Aorta (tissue), 5 donors: ENCODE measurements around the gene LSM11. TPM values are rescaled to one million over a fixed set of nuclear protein-coding genes. Genes with fewer than 3 reads are reported as not detected.
"Not testable (repeated sequence)": the region's sequence is repeated elsewhere in the genome, so short reads cannot be mapped to it uniquely, and the experiment has no call there.

Source experiments
- ATAC-seq: fragments of 200-7000 bp; cut with Tn5 transposase; one replicate; pipeline ENCODE4 v1.9.1; 2022; ENCODE audit warnings: moderate library complexity; ENCODE audit not compliant: low FRiP score
- DNase-seq, 2 donors: peaks; one replicate each; pipeline ENCODE4 v3.0.0-alpha.2; 2020
- H3K27ac ChIP-seq, 2 donors: one replicate each; pipeline ENCODE4 v1.5.1; 2013; ENCODE audit warnings: low read length in 2 of 2, mild to moderate bottlenecking in 2 of 2, moderate library complexity in 2 of 2, control low read depth in 1 of 2, inconsistent platforms in 1 of 2, low read depth in 1 of 2
- H3K27me3 ChIP-seq, 2 donors: one replicate each; pipeline ENCODE4 v1.6.1; 2013; ENCODE audit warnings: control low read depth in 1 of 2, low read length in 1 of 2, mild to moderate bottlenecking in 1 of 2, moderate library complexity in 1 of 2; ENCODE audit not compliant: insufficient read depth in 2 of 2, control insufficient read depth in 1 of 2
- H3K36me3 ChIP-seq, 2 donors: one replicate each; pipeline ENCODE4 v1.6.1; 2013; ENCODE audit warnings: control low read depth in 1 of 2, low read length in 1 of 2, mild to moderate bottlenecking in 1 of 2; ENCODE audit not compliant: insufficient read depth in 2 of 2, control insufficient read depth in 1 of 2
- H3K4me1 ChIP-seq, 2 donors: one replicate each; pipeline ENCODE4 v1.6.1; 2013; ENCODE audit warnings: low read length in 2 of 2, control low read depth in 1 of 2, mild to moderate bottlenecking in 1 of 2, moderate library complexity in 1 of 2; ENCODE audit not compliant: insufficient read depth in 2 of 2, control insufficient read depth in 1 of 2
- H3K4me3 ChIP-seq, 2 donors: one replicate each; pipeline ENCODE4 v1.5.1; 2013; ENCODE audit warnings: low read length in 2 of 2, control low read depth in 1 of 2, mild to moderate bottlenecking in 1 of 2
- H3K9me3 ChIP-seq: one replicate; pipeline ENCODE4 v1.6.1; 2013; ENCODE audit warnings: mild to moderate bottlenecking, low read length; ENCODE audit not compliant: control insufficient read depth
- WGBS, 2 donors: extraction: QIAGEN DNeasy Blood & Tissue Kit; methylation state at CpG; one replicate each; pipeline ENCODE4 v1.1.7; 2013; 5-methylcytosine and 5-hydroxymethylcytosine counted together
- intact Hi-C, 2 donors: fragments of 100-400 bp; cut with DNase I; formaldehyde crosslinking; loops; one replicate each; pipeline versions ENCODE4 v1.14.2 to v1.15.0; 2022
- long read RNA-seq, 2 donors: library from polyadenylated mRNA; unstranded; transcript quantifications; one replicate each; pipeline ENCODE4 v2.0.0, GENCODE V29; 2020 to 2021
- polyA plus RNA-seq, 2 donors: library from polyadenylated mRNA; stranded (reverse); fragments of 200-250 nt; gene quantifications; one replicate each; pipeline ENCODE4 v1.2.3, GENCODE V29; 2013
- total RNA-seq, 2 donors: library from RNA; stranded (reverse); fragmentation: NEBNext Ultra II Directional; extraction: Animal tissue kit (Norgen Biotek cat#: 25700); gene quantifications; one replicate each; pipeline ENCODE4 v1.2.1, GENCODE V29; 2021
- donor health status: healthy with polysubstance abuse.
- donor health status: Bipolar disorder and iron deficiency.
- donor health status: DM: no; HTN: no; CAD: no.
- donor health status: DM: no; HTN: no; CAD: no.
- donor health status: DM: yes; HTN: yes; CAD: no.

Gene LSM11
- total RNA-seq (1 to 10 TPM; 5.2 to 5.9 TPM), polyA plus RNA-seq (1 to 10 TPM; 1.9 to 2.9 TPM)
- long read RNA-seq, donor 1, partial matches to known transcripts: 0 of 4 reads
- long read RNA-seq, donor 1, other reads (novel, unspliced or antisense): 4 of 4 reads
- long read RNA-seq, donor 2, full-length matches to known transcripts: 2 of 3 reads
- long read RNA-seq, donor 2, partial matches to known transcripts: 0 of 3 reads
- long read RNA-seq, donor 2, other reads (novel, unspliced or antisense): 1 of 3 reads

DNA sequence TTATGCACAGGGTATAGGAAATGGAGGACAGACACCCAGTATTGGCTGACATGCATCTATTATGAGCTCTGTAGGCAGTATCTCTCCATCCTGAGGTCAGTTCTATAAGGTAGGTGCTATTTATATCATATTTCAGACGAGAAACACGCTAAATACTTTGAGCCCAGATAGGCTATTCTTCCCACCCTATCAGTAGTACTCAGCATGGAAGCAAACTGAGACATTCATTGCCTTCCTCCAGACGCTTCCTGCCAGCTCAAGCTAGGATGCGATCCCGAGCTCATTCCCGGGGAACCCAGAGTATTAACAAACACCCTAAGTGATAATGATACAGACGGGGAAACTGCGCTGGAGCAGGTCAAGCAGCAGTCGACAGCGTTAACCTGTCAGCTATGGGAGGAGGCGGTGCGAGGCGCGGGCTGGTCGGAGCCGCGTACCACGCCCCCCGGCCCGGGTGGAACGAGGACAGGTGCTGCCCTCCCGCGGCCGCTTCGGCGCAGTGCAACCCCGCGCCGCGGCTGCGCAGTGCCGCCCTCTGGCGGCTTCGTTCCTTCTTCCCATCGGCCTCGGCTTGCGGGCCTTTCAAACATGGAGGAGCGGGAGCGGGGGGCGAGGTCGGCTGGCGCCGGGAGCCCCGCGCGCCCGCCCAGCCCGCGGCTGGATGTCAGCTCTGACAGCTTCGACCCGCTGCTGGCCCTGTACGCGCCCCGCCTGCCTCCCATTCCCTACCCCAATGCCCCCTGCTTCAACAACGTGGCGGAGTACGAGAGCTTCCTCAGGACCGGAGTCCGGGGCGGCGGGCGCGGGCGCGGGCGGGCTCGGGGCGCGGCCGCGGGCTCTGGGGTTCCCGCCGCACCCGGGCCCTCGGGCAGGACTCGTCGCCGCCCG, at the start of gene LSM11:
Gene LSM11 (plus strand): TSS at position 550 of the 888 bp plus-strand sequence. CDS start 39 bp downstream, at position 589.
- WGBS, 2 donors: 0% methylated on average over 24 to 79 of the region's 79 CpGs
- no peak within 1 kb of the TSS for H3K27ac ChIP-seq
- DNase-seq (peak; percentile 91 to 97), ATAC-seq (peak; percentile 98)
- no peaks in the 10 kb centered on the region for H3K9me3 ChIP-seq
- H3K36me3 ChIP-seq: peaks cover 0 to 2% of the 10 kb centered on the region in 2 donors
- intact Hi-C loops: loop anchor here in 1 of 2 donors (2.0 to 10.0 kb wide), 2 partner anchors 75 to 369 kb away; no protein-coding TSS in a partner anchor
- peak within 1 kb of the TSS; percentile 83 to 95 for H3K4me3 ChIP-seq
- H3K27me3 ChIP-seq: no peaks in the 10 kb centered on the region
- peaks cover 0 to 1% of the 10 kb centered on the region in 2 donors for H3K4me1 ChIP-seq

- H3K9me3 ChIP-seq, ATAC-seq, H3K27ac ChIP-seq, H3K36me3 ChIP-seq, H3K4me1 ChIP-seq, H3K27me3 ChIP-seq, H3K4me3 ChIP-seq, intact Hi-C loops, DNase-seq: not testable (repeated sequence)
- whole genome bisulfite sequencing, 2 donors: 87 to 91% methylated on average over 23 to 25 of the region's 25 CpGs
Observed at GRCh38 chr5:157693816-157694215, 49.7 kb upstream of the LSM11 start.

DNA sequence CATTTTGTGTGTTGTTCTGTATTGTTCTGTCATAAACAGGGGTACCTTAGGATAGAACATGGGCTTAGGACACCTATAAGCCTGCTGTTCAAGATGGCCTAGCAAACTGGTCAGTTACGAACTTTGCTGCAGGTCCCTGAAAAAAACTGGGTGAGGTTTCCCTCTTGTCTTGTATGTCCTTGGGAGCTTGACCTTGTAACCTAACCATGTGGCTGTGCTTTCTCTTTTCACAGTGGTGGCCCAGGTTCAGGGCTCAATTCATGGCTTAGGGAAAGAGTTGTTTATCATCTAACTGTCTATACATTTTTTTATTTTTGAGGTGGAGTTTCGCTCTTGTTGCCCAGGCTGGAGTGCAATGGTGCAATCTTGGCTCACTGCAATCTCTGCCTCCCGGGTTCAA, 47.4 kb upstream of the LSM11 start:
- H3K27ac ChIP-seq, H3K27me3 ChIP-seq, H3K36me3 ChIP-seq, H3K4me3 ChIP-seq, DNase-seq, intact Hi-C loops, H3K4me1 ChIP-seq, H3K9me3 ChIP-seq, ATAC-seq: not testable (repeated sequence)
- WGBS, 2 donors: 90 to 99% methylated on average over 3 of the region's 3 CpGs

GRCh38 chr5:157698674-157699073, 44.8 kb upstream of the LSM11 start:
- H3K4me1 ChIP-seq, DNase-seq, H3K4me3 ChIP-seq, H3K36me3 ChIP-seq, intact Hi-C loops, H3K27ac ChIP-seq, H3K27me3 ChIP-seq, H3K9me3 ChIP-seq, ATAC-seq: not testable (repeated sequence)
- 70 to 82% methylated on average over 4 of the region's 4 CpGs for WGBS, 2 donors

- no peaks in the 10 kb centered on the region for H3K4me1 ChIP-seq
- ATAC-seq (no peak), DNase-seq (no peak)
- 72 to 85% methylated on average over 3 of the region's 3 CpGs for WGBS, 2 donors
- no peaks in the 10 kb centered on the region for H3K9me3 ChIP-seq
- H3K27me3 ChIP-seq: no peaks in the 10 kb centered on the region
- no peak overlapping the region for H3K27ac ChIP-seq
- H3K4me3 ChIP-seq: no peak overlapping the region
- H3K36me3 ChIP-seq: no peaks in the 10 kb centered on the region
- intact Hi-C loops: no loop called here
Observed at GRCh38 chr5:157703736-157704135, 39.8 kb upstream of the LSM11 start.

DNA sequence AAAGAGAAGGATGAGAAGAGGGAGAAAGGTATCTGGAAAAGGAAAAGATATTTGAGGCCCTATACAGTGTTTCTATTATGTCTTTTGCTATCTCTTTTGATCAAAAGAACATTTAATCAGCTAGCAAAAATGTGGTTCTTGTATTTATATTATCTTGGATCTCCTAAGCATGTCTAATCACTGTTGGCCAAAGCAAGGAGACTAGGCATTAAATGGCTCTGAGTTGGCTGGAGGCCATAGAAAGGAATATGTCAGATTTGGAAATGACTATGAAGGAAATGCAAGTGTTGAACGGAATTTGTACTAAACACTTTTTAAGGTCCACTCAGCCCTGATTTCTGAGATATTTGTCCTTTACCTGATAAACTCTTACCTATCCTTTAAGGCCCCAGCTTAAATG, 34.6 kb upstream of the LSM11 start:
- no peak for DNase-seq
- H3K36me3 ChIP-seq: no peaks in the 10 kb centered on the region
- 30 to 32% methylated on average over 1 of the region's 1 CpG for WGBS, 2 donors
- H3K9me3 ChIP-seq: no peaks in the 10 kb centered on the region
- H3K27me3 ChIP-seq: no peaks in the 10 kb centered on the region
- ATAC-seq: no peak
- intact Hi-C loops: no loop called here
- no peak overlapping the region for H3K27ac ChIP-seq
- H3K4me1 ChIP-seq: no peaks in the 10 kb centered on the region
- H3K4me3 ChIP-seq: no peak overlapping the region

DNA sequence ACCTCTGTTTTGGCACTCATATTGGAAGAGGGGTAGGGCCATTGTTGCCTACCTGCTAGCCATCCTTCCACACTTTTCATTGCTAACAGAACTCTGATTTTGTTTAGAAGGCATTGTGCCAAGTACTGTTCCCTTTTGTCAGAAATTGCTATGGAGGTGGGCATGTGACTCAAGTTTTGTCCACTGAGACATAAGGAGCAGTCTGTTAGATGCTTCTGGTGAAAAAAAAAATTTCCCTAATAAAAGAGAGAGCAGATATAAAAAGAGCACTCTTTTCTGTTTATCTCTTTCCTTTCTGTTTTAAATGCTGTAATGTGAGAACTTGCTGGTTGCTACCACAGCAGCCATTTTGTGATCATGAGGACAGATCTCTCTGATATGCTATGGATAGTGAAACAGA, 34.2 kb upstream of the LSM11 start:
- no peak for ATAC-seq
- no peaks in the 10 kb centered on the region for H3K4me1 ChIP-seq
- H3K9me3 ChIP-seq: no peaks in the 10 kb centered on the region
- intact Hi-C loops: no loop called here
- H3K27ac ChIP-seq: no peak overlapping the region
- DNase-seq: no peak
- H3K4me3 ChIP-seq: no peak overlapping the region
- H3K27me3 ChIP-seq: no peaks in the 10 kb centered on the region
- H3K36me3 ChIP-seq: no peaks in the 10 kb centered on the region

- H3K27me3 ChIP-seq: no peaks in the 10 kb centered on the region
- ATAC-seq (no peak), DNase-seq (no peak)
- H3K4me1 ChIP-seq: no peaks in the 10 kb centered on the region
- no peaks in the 10 kb centered on the region for H3K36me3 ChIP-seq
- H3K9me3 ChIP-seq: no peaks in the 10 kb centered on the region
- WGBS, 2 donors: 25 to 28% methylated on average over 3 of the region's 3 CpGs
- intact Hi-C loops: loop anchor here in 1 of 2 donors (10.0 kb wide), 2 partner anchors 196 to 386 kb away; no protein-coding TSS in a partner anchor
- no peak overlapping the region for H3K4me3 ChIP-seq
- H3K27ac ChIP-seq: no peak overlapping the region
Observed at GRCh38 chr5:157710431-157710830, 33.1 kb upstream of the LSM11 start.
